ENCODE measurements around the gene ENTPD2. TPM values are rescaled to one million over a fixed set of nuclear protein-coding genes. Genes with fewer than 3 reads are reported as not detected.

ENTPD2 gene
- total RNA-seq, 4 donors from 2014 or later, result 0.42 to 1.2 (median 1.0) TPM

GRCh38 chr9:137021979-137022661 lies 31.7 kb downstream of the ENTPD2 start:
- H3K4me3 ChIP-seq, result no peak overlapping the region
- intact Hi-C loops (cut with DNase I), result no loop called here
- no peaks in the 10 kb centered on the region for H3K9me3 ChIP-seq
- H3K36me3 ChIP-seq, result peaks cover 3 to 47% (median 38%) of the 10 kb centered on the region in 4 donors
- H3K27ac ChIP-seq (replicated peaks in 1 of 4), result no peak overlapping the region
- peaks cover 8 to 24% (median 17%) of the 10 kb centered on the region in 4 donors for H3K4me1 ChIP-seq
- WGBS, result 77% methylated on average over 17 of the region's 30 CpGs
- no peaks in the 10 kb centered on the region for H3K27me3 ChIP-seq
- no peak for TF ChIP-seq POLR2AphosphoS5 (IDR thresholded peaks at IDR 0.05)
- DNase-seq (ENCODE audit: extremely low spot score), result no peak

DNA sequence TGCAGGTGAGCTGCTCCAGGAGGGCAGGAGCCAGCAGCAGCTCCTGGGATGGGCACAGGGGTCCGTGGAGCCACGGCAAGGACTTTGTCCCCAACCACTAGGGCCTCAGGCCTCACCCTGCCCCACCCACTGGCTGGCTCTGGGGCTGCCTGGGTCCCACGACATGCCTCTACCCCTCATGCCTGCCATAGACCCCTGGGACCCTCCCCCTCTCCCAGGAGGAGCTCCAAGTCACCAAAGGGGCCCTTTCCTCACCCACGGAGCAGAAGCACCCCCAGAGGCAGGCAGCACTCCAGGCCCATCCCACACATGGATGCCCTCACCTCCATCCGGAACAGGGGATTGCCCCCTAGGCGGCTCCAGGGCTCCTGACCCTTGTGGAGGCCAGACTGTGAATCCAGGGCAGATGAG lies 32.3 kb downstream of the ENTPD2 start:
- Histone ChIP-seq H3K4me3 (no peak overlapping the region), H3K27me3 (no peaks in the 10 kb centered on the region), H3K27ac (replicated peaks in 1 of 4) (no peak overlapping the region), H3K9me3 (no peaks in the 10 kb centered on the region), H3K4me1 (peaks cover 3 to 19% (median 12%) of the 10 kb centered on the region in 4 donors), H3K36me3 (peaks cover 8 to 52% (median 43%) of the 10 kb centered on the region in 4 donors)
- WGBS, result 82% methylated on average over 2 of the region's 6 CpGs
- TF ChIP-seq CTCF (IDR thresholded peaks at IDR 0.05), result no peak
- TF ChIP-seq EP300 (IDR thresholded peaks at IDR 0.05), result no peak
- no peak for TF ChIP-seq POLR2A (IDR thresholded peaks at IDR 0.05; ENCODE audit: low read depth)
- no peak for TF ChIP-seq POLR2AphosphoS5 (IDR thresholded peaks at IDR 0.05)
- no peak for DNase-seq (ENCODE audit: extremely low spot score)
- intact Hi-C loops (cut with DNase I), result no loop called here

- intact Hi-C loops (cut with DNase I), result no loop called here
- no peaks in the 10 kb centered on the region for H3K9me3 ChIP-seq
- DNase-seq (ENCODE audit: extremely low spot score), result no peak
- H3K27ac ChIP-seq (replicated peaks in 1 of 4), result no peak overlapping the region
- no peak for TF ChIP-seq POLR2AphosphoS5 (IDR thresholded peaks at IDR 0.05)
- no peak for TF ChIP-seq CTCF (IDR thresholded peaks at IDR 0.05)
- TF ChIP-seq POLR2A (IDR thresholded peaks at IDR 0.05; ENCODE audit: low read depth), result no peak
- TF ChIP-seq EP300 (IDR thresholded peaks at IDR 0.05), result no peak
- H3K36me3 ChIP-seq, result peaks cover 11 to 58% (median 49%) of the 10 kb centered on the region in 4 donors
- H3K4me1 ChIP-seq, result peaks cover 0 to 13% (median 6%) of the 10 kb centered on the region in 4 donors
- H3K4me3 ChIP-seq, result no peak overlapping the region
- H3K27me3 ChIP-seq, result no peaks in the 10 kb centered on the region
- WGBS, result 93% methylated on average over 9 of the region's 32 CpGs
Measured at GRCh38 chr9:137020771-137021567, 32.9 kb downstream of the ENTPD2 start.

GRCh38 chr9:137019891-137020683 lies 33.8 kb downstream of the ENTPD2 start:
- intact Hi-C loops (cut with DNase I), result no loop called here
- DNase-seq (ENCODE audit: extremely low spot score), result no peak
- Histone ChIP-seq H3K27ac (replicated peaks in 1 of 4) (no peak overlapping the region), H3K36me3 (peaks cover 11 to 67% (median 58%) of the 10 kb centered on the region in 4 donors), H3K4me3 (no peak overlapping the region), H3K27me3 (no peaks in the 10 kb centered on the region), H3K4me1 (peaks cover 0 to 4% (median 0%) of the 10 kb centered on the region in 4 donors), H3K9me3 (no peaks in the 10 kb centered on the region)
- 93% methylated on average over 11 of the region's 34 CpGs for WGBS
- TF ChIP-seq CTCF (IDR thresholded peaks at IDR 0.05), result no peak
- TF ChIP-seq EP300 (IDR thresholded peaks at IDR 0.05), result no peak
- TF ChIP-seq POLR2AphosphoS5 (IDR thresholded peaks at IDR 0.05), result no peak
